Activated B cell treated with CpG ODN at 0.5 μM for 24 hours (primary cell): ENCODE measurements around the gene HOXB7. TPM values are rescaled to one million over a fixed set of nuclear protein-coding genes. Genes with fewer than 3 reads are reported as not detected.

Experiments
- ATAC-seq: fragments of 200-7000 bp; cut with Tn5 transposase; one replicate; pipeline ENCODE4 v1.10.0; 2021; ENCODE audit warnings: low read depth, mild to moderate bottlenecking, moderate library complexity
- CTCF ChIA-PET: fragments of 350-600 bp; sonication (Branson Sonifier 250); formaldehyde crosslinking; loops from one replicate; lab custom pipeline; 2021; ENCODE audit warnings: antibody characterized with exemption; lab: Charles Lee
- POLR2A ChIA-PET: fragments of 350-600 bp; sonication (Branson Sonifier 250); formaldehyde crosslinking; loops from one replicate; lab custom pipeline; 2021; ENCODE audit warnings: antibody characterized with exemption; lab: Charles Lee
- DNase-seq: peaks from one replicate; pipeline ENCODE4 v3.0.0; 2022
- H3K27ac Mint-ChIP-seq: one replicate; pipeline ENCODE4 v1.8.0; 2020; ENCODE audit warnings: mixed read lengths
- H3K27me3 Mint-ChIP-seq: one replicate; pipeline ENCODE4 v1.8.0; 2021; ENCODE audit warnings: mixed read lengths
- H3K36me3 Mint-ChIP-seq: one replicate; pipeline ENCODE4 v1.8.0; 2021; ENCODE audit warnings: low read depth, mixed read lengths
- H3K4me1 Mint-ChIP-seq: one replicate; pipeline ENCODE4 v1.8.0; 2021; ENCODE audit warnings: mixed read lengths
- H3K4me3 Mint-ChIP-seq: one replicate; pipeline ENCODE4 v1.8.0; 2020; ENCODE audit warnings: mild to moderate bottlenecking, mixed read lengths
- H3K9me3 Mint-ChIP-seq: one replicate; pipeline ENCODE4 v1.8.0; 2020; ENCODE audit warnings: mixed read lengths
- CTCF ChIP-seq: fragments of 200-600 bp; IDR thresholded peaks from one replicate; pipeline ENCODE4 v1.8.0; 2022; ENCODE audit warnings: antibody characterized with exemption, mild to moderate bottlenecking
- intact Hi-C: fragments of 100-400 bp; cut with micrococcal nuclease; formaldehyde crosslinking; loops from one replicate; pipeline ENCODE4 v1.15.1; 2024
- total RNA-seq: library from RNA; stranded (reverse); gene quantifications from 2 replicates; pipeline ENCODE4 v1.2.3, GENCODE V29; 2022

The HOXB7 gene
- total RNA-seq, 1 donor from 2014 or later, result 0.60 TPM

GRCh38 chr17:48570325-48571023 is 40.3 kb downstream of the HOXB7 start:
- no peak for ATAC-seq
- CTCF ChIA-PET, result no interaction called here
- DNase-seq, result no peak
- H3K4me1 Mint-ChIP-seq, result peaks cover 6% of the 10 kb centered on the region
- H3K27me3 Mint-ChIP-seq, result peaks cover 20% of the 10 kb centered on the region
- TF ChIP-seq CTCF, result no peak
- POLR2A ChIA-PET, result interaction anchor here (0.6 kb wide), 1 partner anchor 313 kb away, joined by 3 read pairs; no protein-coding TSS in a partner anchor
- intact Hi-C loops, result no loop called here
- H3K4me3 Mint-ChIP-seq, result no peak overlapping the region
- no peak overlapping the region for H3K27ac Mint-ChIP-seq
- H3K36me3 Mint-ChIP-seq, result no peaks in the 10 kb centered on the region
- H3K9me3 Mint-ChIP-seq, result no peaks in the 10 kb centered on the region

- CTCF ChIA-PET, result no interaction called here
- intact Hi-C loops, result no loop called here
- Mint-ChIP-seq H3K9me3 (no peaks in the 10 kb centered on the region), H3K4me3 (no peak overlapping the region), H3K4me1 (peaks cover 4% of the 10 kb centered on the region), H3K36me3 (no peaks in the 10 kb centered on the region), H3K27me3 (peaks cover 22% of the 10 kb centered on the region), H3K27ac (no peak overlapping the region)
- no peak for ATAC-seq
- no peak for TF ChIP-seq CTCF
- DNase-seq, result no peak
- POLR2A ChIA-PET, result interaction anchor here (0.6 kb wide), 1 partner anchor 313 kb away, joined by 3 read pairs; no protein-coding TSS in a partner anchor
Measured at GRCh38 chr17:48569674-48570324, 41.0 kb downstream of the HOXB7 start.

DNA sequence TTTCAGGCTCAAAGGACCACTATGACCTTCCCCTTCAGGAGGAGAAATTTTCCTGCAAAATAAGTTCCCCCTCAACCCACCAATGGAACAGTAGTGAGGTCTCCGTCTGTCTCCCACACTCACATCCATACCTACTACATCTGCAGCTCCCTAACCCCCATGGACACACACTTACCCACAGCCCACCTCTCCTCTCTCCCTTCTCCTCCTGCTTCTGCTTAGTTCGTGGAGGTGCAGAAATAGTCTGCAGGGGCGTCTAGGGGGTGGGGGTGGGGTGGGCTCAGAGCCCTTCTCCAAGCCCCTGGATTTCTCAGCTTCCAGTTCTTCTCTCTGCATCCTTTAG is 41.6 kb downstream of the HOXB7 start:
- intact Hi-C loops, result no loop called here
- ATAC-seq (no peak), DNase-seq (no peak)
- CTCF ChIA-PET, result no interaction called here
- H3K4me3 Mint-ChIP-seq, result no peak overlapping the region
- POLR2A ChIA-PET, result no interaction called here
- TF ChIP-seq CTCF, result no peak
- no peaks in the 10 kb centered on the region for H3K36me3 Mint-ChIP-seq
- no peaks in the 10 kb centered on the region for H3K9me3 Mint-ChIP-seq
- H3K27me3 Mint-ChIP-seq, result peaks cover 25% of the 10 kb centered on the region
- peaks cover 4% of the 10 kb centered on the region for H3K4me1 Mint-ChIP-seq
- H3K27ac Mint-ChIP-seq, result no peak overlapping the region

DNA sequence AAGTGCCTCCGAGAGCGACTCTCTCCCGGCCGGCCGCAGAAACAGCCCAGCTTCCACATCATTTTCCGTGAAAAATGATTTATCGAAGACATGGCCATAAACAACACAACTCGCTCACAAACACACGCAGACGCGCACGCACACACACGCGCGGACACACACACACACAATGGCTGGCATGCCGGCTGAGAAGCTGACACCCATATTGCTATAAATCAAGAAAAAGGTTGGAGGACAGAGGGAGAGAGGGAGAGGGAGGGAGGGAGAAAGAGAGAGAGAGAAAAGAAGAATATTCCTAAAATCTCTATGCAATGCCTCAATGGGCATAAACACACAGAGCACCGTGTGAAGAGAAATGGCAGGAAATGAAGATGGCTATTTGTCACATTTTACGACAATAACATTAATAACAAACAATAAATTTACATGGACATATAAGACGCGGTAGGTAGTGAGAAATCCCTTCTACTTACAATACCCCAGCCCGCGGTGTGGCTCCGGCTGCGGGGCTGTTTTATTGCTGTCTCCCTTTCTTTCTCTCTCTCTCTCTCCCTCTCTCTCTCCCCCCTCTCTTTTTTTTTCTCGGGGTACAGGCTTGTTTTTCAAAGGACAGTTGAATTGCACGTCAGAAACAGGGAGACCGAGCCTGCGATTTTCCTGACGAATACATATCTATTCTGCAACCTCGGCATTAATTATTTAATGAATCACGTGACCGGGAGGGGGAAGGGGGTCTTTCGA is 42.1 kb downstream of the HOXB7 start:
- DNase-seq (no peak), ATAC-seq (no peak)
- intact Hi-C loops, result no loop called here
- peak overlapping the region; percentile 12 for H3K4me3 Mint-ChIP-seq
- peaks cover 25% of the 10 kb centered on the region for H3K27me3 Mint-ChIP-seq
- TF ChIP-seq CTCF, result no peak
- ChIA-PET POLR2A (interaction anchor here (0.7 kb wide), 1 partner anchor 122 kb away, joined by 3 read pairs; no protein-coding TSS in a partner anchor), CTCF (interaction anchor here (1.1 kb wide), 1 partner anchor 20 kb away, joined by 3 read pairs; no protein-coding TSS in a partner anchor)
- no peak overlapping the region for H3K27ac Mint-ChIP-seq
- no peaks in the 10 kb centered on the region for H3K36me3 Mint-ChIP-seq
- peaks cover 4% of the 10 kb centered on the region for H3K4me1 Mint-ChIP-seq
- no peaks in the 10 kb centered on the region for H3K9me3 Mint-ChIP-seq
